Measurements from ENCODE around the gene GGCX.

DNA sequence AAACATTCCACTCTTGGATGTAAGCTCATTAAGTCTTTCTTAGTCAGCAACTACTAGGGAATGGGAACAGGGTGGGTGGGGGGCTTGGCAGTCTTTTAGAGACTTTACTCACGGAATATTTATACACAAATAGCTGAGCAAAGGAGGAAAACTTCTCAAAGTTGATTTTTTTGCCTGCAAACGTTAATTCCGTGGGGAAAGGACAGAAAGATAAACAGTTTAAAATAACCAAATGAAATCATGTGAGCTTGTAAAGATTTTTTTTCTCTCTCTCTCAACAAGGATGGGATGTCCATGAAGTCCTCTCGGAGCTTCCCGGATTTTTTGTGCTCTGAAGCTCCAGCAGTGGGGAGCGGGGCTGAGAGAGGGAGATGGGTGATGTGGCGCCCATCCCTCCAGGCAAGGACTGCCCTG is 54.5 kb downstream of the GGCX start:
- TF ChIP-seq, protein P1, sequence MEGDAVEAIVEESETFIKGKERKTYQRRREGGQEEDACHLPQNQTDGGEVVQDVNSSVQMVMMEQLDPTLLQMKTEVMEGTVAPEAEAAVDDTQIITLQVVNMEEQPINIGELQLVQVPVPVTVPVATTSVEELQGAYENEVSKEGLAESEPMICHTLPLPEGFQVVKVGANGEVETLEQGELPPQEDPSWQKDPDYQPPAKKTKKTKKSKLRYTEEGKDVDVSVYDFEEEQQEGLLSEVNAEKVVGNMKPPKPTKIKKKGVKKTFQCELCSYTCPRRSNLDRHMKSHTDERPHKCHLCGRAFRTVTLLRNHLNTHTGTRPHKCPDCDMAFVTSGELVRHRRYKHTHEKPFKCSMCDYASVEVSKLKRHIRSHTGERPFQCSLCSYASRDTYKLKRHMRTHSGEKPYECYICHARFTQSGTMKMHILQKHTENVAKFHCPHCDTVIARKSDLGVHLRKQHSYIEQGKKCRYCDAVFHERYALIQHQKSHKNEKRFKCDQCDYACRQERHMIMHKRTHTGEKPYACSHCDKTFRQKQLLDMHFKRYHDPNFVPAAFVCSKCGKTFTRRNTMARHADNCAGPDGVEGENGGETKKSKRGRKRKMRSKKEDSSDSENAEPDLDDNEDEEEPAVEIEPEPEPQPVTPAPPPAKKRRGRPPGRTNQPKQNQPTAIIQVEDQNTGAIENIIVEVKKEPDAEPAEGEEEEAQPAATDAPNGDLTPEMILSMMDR (IDR thresholded peaks at IDR 0.05): no peak
- TF ChIP-seq POLR2AphosphoS5 (IDR thresholded peaks at IDR 0.05): no peak
- TF ChIP-seq POLR2A (IDR thresholded peaks at IDR 0.05): no peak
